SU-DHL-6 (cell line): ENCODE data around the gene CHRNE.

ENCODE experiments used
- H2AFZ ChIP-seq: fragments of 200-600 bp; sonication (generic); 2 replicates; pipeline ENCODE4 v1.6.1; 2014; ENCODE audit warnings: low read depth, mild to moderate bottlenecking, moderate library complexity, mixed read lengths, antibody characterized with exemption, low read length; ENCODE audit not compliant: severe bottlenecking
- H3F3A ChIP-seq: fragments of 200-600 bp; shearing (Covaris generic); 2 replicates; pipeline ENCODE4 v1.6.0; 2016; ENCODE audit warnings: antibody characterized with exemption, mild to moderate bottlenecking; ENCODE audit not compliant: insufficient read depth
- H3K27ac ChIP-seq: fragments of 200-600 bp; sonication (generic); 2 replicates; pipeline ENCODE4 v1.5.1; 2016; ENCODE audit warnings: low read depth, mild to moderate bottlenecking, low read length, moderate library complexity, mixed read lengths
- H3K27me3 ChIP-seq: fragments of 200-600 bp; sonication (generic), shearing (Covaris generic); 2 replicates; pipeline ENCODE4 v1.6.0; 2014; ENCODE audit warnings: mild to moderate bottlenecking, low read length
- H3K36me3 ChIP-seq: fragments of 200-600 bp; sonication (generic); 2 replicates; pipeline ENCODE4 v1.6.1; 2014; ENCODE audit warnings: mild to moderate bottlenecking, low read length, mixed read lengths
- H3K4me2 ChIP-seq: fragments of 300-600, 200-600 bp; shearing (Covaris generic), sonication (generic); 2 replicates; pipeline ENCODE4 v1.6.0; 2014; ENCODE audit warnings: low read length, low read depth, mild to moderate bottlenecking; ENCODE audit not compliant: poor library complexity, severe bottlenecking
- H3K4me3 ChIP-seq: fragments of 200-600 bp; sonication (generic); 2 replicates; pipeline ENCODE4 v1.5.1; 2014; ENCODE audit warnings: antibody characterized with exemption, low read length, mild to moderate bottlenecking, mixed read lengths; ENCODE audit not compliant: insufficient read depth, poor library complexity, severe bottlenecking
- H3K79me2 ChIP-seq: fragments of 200-600 bp; sonication (generic); 2 replicates; pipeline ENCODE4 v1.6.1; 2014; ENCODE audit warnings: mild to moderate bottlenecking, low read length, moderate library complexity; ENCODE audit not compliant: insufficient read depth
- H3K9ac ChIP-seq: fragments of 200-600 bp; sonication (generic); 2 replicates; pipeline ENCODE4 v1.7.0; 2014; ENCODE audit warnings: mild to moderate bottlenecking, low read length
- H3K9me2 ChIP-seq: fragments of 200-600 bp; sonication (generic); replicated peaks from 2 replicates; pipeline ENCODE4 v1.6.1; 2014; ENCODE audit warnings: low read length; ENCODE audit not compliant: insufficient read depth
- H3K9me3 ChIP-seq: fragments of 200-600 bp; sonication (generic); 2 replicates; pipeline ENCODE4 v1.6.1; 2014; ENCODE audit warnings: low read length, mixed read lengths; ENCODE audit not compliant: insufficient read depth
- H4K20me1 ChIP-seq: fragments of 200-600 bp; sonication (generic); 2 replicates; pipeline ENCODE4 v1.6.1; 2014; ENCODE audit warnings: low read depth, mild to moderate bottlenecking, antibody characterized with exemption, low read length, moderate library complexity, mixed read lengths
- EZH2phosphoT487 ChIP-seq: fragments of 200-600 bp; sonication (generic), shearing (Covaris generic); conservative IDR thresholded peaks from 2 replicates; pipeline ENCODE4 v1.6.1; 2018; ENCODE audit warnings: mild to moderate bottlenecking, antibody characterized with exemption, low read length, moderate library complexity, mixed read lengths
- TF ChIP-seq, protein P1 (sequence below): fragments of 200-600 bp; sonication (generic); IDR thresholded peaks from one replicate; pipeline ENCODE4 v1.5.1; 2017; ENCODE audit warnings: antibody characterized with exemption, mild to moderate bottlenecking, low read length, moderate library complexity; ENCODE audit not compliant: insufficient read depth, poor library complexity, severe bottlenecking

The CHRNE gene

DNA sequence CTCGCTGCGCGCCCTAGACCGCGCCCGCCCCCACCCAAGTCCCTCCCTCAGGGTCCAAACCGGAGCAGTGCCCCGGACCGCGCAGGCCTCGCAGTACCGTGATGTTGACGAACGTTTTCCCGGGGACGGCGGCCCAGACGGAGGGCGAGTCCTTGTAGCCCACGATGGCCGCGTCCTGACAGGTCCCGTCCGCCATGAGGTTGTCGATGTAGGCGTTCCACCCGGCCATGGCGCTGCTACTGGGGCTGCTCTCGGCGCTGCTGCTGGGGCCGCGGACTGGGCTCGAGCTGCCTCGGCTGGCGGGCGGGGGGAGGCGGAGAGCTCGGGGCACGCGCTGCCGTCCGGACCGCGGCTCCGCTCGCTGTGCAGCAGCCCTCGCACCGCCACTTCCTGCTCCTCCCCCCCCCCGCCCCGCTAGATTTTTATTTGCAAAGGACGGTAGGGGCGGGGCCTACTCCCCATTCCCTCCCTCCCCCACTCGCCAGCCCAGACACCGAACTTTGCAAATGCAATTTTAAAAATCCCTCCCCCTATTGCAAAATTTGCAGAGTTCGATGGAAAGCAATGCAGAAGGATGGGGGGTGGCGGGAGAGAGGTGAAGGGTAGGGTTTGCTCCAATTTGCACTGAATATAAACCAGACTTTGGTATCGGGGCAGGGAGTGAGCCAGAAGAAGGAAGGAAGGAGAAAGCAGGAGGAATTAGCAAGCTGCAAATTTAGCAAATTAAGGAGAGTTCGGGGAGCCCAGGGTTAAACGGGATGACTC, 45.5 kb upstream of the CHRNE start, which contains the start of gene PFN1:
Gene PFN1, minus strand, starts transcription at position 365 of the 765 bp plus-strand sequence. Its CDS starts 136 bp downstream, at position 229.
- Histone ChIP-seq H3K9me3 (no peaks in the 10 kb centered on the region), H3K36me3 (peaks cover 11% of the 10 kb centered on the region; the same call in 1 of the 2 replicates), H3K4me3 (peak within 1 kb of the TSS; percentile 100), H2AFZ (no peak within 1 kb of the TSS), H3K9ac (peak within 1 kb of the TSS; percentile 100), H3F3A (peaks cover 54% of the 10 kb centered on the region), H3K9me2 (no peaks in the 10 kb centered on the region), H3K79me2 (peaks cover 36% of the 10 kb centered on the region), H3K4me2 (peak within 1 kb of the TSS; percentile 98), H4K20me1 (peaks cover 3% of the 10 kb centered on the region; the same call in 1 of the 2 replicates), H3K27me3 (no peaks in the 10 kb centered on the region), H3K27ac (peak within 1 kb of the TSS; percentile 100)
- TF ChIP-seq, protein P1, sequence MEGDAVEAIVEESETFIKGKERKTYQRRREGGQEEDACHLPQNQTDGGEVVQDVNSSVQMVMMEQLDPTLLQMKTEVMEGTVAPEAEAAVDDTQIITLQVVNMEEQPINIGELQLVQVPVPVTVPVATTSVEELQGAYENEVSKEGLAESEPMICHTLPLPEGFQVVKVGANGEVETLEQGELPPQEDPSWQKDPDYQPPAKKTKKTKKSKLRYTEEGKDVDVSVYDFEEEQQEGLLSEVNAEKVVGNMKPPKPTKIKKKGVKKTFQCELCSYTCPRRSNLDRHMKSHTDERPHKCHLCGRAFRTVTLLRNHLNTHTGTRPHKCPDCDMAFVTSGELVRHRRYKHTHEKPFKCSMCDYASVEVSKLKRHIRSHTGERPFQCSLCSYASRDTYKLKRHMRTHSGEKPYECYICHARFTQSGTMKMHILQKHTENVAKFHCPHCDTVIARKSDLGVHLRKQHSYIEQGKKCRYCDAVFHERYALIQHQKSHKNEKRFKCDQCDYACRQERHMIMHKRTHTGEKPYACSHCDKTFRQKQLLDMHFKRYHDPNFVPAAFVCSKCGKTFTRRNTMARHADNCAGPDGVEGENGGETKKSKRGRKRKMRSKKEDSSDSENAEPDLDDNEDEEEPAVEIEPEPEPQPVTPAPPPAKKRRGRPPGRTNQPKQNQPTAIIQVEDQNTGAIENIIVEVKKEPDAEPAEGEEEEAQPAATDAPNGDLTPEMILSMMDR, result no peak
- no peak for TF ChIP-seq EZH2phosphoT487

DNA sequence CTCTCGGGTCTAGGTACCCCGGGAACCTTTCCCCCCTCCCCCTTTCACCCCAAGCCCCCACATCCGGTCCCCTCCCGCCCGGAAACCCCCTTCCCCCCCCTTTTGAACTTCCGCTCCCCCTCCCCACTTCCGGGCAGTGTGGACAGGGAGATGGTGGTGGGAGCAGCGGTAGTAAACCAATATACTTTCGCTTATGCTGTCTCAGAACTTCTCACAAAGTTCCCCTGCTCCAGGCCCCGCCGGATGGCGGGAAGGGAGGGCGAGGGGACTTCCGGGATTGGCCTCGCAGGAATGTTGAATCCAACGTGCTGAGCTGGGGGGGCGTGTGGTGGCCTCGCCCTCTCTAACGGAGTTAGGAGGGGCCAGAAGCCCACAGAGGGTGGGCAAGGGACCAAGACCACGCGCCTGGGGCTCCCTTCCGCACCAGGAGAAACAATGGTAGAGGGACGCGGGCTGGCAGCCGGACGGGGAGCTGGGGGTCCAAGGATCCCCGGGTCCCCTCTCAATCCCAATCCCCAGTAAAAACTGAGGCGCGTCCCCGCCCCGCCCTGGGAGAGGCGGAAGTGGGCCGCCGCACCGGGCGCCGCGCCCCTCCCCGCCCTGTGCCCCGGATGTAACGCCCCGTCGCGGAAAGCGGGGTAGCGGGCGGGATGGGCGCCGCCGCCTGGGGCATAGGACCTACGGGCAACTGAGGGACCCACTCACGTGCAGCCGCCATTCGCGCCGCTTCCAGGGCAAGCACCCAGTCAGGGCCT, 44.7 kb upstream of the CHRNE start:
- no peaks in the 10 kb centered on the region for H3K9me2 ChIP-seq
- H3K36me3 ChIP-seq, result peaks cover 11% of the 10 kb centered on the region; the same call in 1 of the 2 replicates
- peak overlapping the region; percentile 90 for H3K4me2 ChIP-seq
- H3K9ac ChIP-seq, result peak overlapping the region; percentile 100
- no peak overlapping the region for H2AFZ ChIP-seq
- TF ChIP-seq EZH2phosphoT487, result no peak
- TF ChIP-seq, protein P1, result no peak
- peaks cover 42% of the 10 kb centered on the region for H3K79me2 ChIP-seq
- peak overlapping the region; percentile 100 for H3K27ac ChIP-seq
- H3F3A ChIP-seq, result peaks cover 54% of the 10 kb centered on the region
- H3K9me3 ChIP-seq, result no peaks in the 10 kb centered on the region
- H3K27me3 ChIP-seq, result no peaks in the 10 kb centered on the region
- peaks cover 3% of the 10 kb centered on the region; the same call in 1 of the 2 replicates for H4K20me1 ChIP-seq
- peak overlapping the region; percentile 100 for H3K4me3 ChIP-seq

DNA sequence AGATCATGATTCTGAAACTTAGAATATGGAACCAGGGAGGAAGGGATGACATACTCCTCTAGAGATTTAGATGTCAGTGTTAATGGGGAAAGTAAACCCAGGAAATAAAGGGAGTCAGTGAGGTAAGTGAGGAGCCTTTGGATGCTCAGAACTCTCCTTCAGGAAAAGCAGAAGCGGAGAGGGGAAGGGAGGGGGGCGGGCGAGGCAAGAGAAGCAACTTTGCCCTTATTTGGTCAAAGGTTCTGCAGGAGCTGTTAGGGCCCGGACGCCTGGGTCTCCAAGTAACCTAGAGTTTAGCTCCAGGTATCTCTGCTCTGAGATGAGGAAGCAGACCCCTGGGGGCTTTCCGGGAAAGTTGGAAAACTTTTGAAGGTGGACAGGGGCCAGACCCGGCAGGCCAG, 44.1 kb upstream of the CHRNE start:
- no peaks in the 10 kb centered on the region for H3K9me3 ChIP-seq
- H3K79me2 ChIP-seq, result peaks cover 46% of the 10 kb centered on the region
- peak overlapping the region; percentile 100 for H3K9ac ChIP-seq
- H2AFZ ChIP-seq, result no peak overlapping the region
- H3K4me2 ChIP-seq, result peak overlapping the region; percentile 90
- H4K20me1 ChIP-seq, result peaks cover 3% of the 10 kb centered on the region; the same call in 1 of the 2 replicates
- peaks cover 59% of the 10 kb centered on the region for H3F3A ChIP-seq
- no peak for TF ChIP-seq EZH2phosphoT487
- TF ChIP-seq, protein P1, result no peak
- no peaks in the 10 kb centered on the region for H3K9me2 ChIP-seq
- peaks cover 11% of the 10 kb centered on the region; the same call in 1 of the 2 replicates for H3K36me3 ChIP-seq
- peak overlapping the region; percentile 100 for H3K4me3 ChIP-seq
- peak overlapping the region; percentile 100 for H3K27ac ChIP-seq
- H3K27me3 ChIP-seq, result no peaks in the 10 kb centered on the region
